ENCODE results near the gene MACROH2A1.

The MACROH2A1 gene

DNA sequence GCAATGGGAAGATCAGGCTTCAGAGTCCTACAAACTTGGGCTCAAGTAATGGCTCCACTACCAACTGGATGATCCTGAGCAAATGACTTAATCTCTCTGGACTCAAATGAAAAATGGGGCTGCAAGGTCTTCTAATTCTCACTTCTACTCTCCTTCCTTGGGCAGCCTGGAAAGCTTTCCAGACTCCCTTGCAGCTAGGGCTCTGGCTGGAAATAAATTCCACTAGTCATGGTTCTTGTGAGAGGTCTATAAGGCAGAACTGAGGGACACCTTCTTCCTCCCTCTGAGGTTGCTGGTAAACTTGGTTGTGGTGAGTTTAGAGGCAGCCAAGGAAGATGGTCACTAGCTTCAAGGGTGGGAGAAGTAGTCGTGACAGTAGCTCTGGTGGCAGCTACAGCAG lies 29.6 kb upstream of the MACROH2A1 start:
- TF ChIP-seq, protein P1, sequence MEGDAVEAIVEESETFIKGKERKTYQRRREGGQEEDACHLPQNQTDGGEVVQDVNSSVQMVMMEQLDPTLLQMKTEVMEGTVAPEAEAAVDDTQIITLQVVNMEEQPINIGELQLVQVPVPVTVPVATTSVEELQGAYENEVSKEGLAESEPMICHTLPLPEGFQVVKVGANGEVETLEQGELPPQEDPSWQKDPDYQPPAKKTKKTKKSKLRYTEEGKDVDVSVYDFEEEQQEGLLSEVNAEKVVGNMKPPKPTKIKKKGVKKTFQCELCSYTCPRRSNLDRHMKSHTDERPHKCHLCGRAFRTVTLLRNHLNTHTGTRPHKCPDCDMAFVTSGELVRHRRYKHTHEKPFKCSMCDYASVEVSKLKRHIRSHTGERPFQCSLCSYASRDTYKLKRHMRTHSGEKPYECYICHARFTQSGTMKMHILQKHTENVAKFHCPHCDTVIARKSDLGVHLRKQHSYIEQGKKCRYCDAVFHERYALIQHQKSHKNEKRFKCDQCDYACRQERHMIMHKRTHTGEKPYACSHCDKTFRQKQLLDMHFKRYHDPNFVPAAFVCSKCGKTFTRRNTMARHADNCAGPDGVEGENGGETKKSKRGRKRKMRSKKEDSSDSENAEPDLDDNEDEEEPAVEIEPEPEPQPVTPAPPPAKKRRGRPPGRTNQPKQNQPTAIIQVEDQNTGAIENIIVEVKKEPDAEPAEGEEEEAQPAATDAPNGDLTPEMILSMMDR (IDR thresholded peaks at IDR 0.05; ENCODE audit: borderline replicate concordance, insufficient read depth, low read depth, low read length), result no peak
- no peak overlapping the region for H3K4me3 ChIP-seq (ENCODE audit: low read depth, low read length)

DNA sequence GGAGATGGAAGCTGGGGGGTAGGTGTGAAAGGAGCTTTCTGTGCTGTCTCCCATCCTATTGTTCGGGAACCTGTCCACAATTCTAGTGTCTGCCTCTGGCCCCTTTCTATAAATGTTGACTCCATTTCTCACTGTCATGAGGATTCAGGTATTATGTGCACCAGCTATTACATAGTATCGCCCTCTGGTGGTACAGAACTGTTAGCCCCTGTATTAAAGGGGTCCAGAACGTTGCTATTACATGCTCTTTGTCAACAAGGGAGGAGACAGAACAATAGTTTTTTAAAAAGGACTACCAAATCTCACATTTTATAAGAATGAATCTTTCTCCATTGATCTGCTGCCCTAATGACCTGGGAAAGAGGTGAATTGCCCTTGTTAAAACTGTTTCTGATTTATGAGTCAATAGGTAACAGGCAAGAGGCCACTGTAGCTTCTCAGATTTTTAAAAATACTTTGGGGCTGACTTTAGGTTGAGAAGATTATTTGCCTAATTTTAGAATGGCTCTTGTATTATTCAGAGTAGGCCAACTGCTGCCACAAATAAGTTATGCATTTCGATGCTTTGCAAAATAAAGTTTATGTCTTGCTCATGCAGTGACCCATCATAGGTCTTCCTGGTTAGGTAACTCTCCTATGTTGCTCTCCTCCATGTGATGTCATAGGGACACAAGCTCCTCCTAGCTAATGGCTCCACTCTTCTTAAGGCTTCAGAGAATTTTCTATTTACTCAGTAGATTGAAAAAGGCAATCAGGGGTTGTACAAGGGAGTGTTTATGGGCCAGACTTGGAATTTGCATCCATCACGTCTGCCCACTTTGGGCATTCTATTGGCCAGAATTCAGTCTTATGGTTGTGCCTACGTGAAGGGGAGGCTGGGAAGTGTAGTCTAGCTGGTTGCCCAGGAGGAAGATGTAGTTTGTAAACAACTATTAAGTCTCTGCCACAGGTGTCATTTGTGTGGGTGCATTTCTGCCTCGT lies 27.4 kb upstream of the MACROH2A1 start:
- TF ChIP-seq, protein P1 (IDR thresholded peaks at IDR 0.05; ENCODE audit: borderline replicate concordance, insufficient read depth, low read depth, low read length), result peak; percentile 70; the same call in 1 of the 2 replicates

DNA sequence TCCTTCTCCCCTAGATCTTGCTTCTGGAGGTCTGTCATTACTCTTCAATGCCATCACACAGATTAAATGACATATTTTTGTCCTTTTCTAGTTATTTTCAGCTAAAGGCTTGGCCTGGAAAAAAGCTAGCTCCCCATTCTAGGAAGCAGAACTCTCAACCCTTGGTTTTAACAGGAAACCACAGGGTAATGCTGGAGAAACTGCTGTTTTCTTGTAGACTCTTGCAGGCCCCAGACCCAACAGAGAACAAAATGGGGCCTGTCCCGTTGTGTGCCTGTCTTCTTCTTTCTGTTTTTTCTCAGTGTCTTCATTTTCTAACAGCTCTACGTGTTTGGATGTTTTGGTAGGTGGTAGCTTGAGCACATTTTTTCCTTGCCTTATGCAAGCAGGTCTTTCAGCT lies 26.6 kb upstream of the MACROH2A1 start:
- no peak overlapping the region for H3K4me3 ChIP-seq (ENCODE audit: low read depth, low read length)
- TF ChIP-seq, protein P1 (IDR thresholded peaks at IDR 0.05; ENCODE audit: borderline replicate concordance, insufficient read depth, low read depth, low read length), result no peak

More for the DNA sequence above, 27.4 kb upstream of the MACROH2A1 start:
- no peak overlapping the region for H3K4me3 ChIP-seq (ENCODE audit: low read depth, low read length)

DNA sequence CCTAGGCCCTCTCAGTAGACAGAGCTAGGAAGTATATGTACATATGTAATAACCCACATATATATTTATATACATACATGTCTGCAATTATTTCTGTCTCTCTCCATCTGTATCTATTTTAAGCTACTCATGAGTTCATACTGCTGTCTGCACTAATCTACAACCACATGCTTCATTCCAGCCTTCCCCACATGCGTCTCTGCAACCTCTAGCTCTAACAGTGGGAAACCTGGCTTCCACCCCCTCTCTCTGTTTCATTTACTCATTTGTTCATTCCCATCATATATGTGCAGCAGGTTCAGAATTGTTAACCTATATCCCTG lies 24.8 kb upstream of the MACROH2A1 start:
- TF ChIP-seq, protein P1 (IDR thresholded peaks at IDR 0.05; ENCODE audit: borderline replicate concordance, insufficient read depth, low read depth, low read length), result no peak

DNA sequence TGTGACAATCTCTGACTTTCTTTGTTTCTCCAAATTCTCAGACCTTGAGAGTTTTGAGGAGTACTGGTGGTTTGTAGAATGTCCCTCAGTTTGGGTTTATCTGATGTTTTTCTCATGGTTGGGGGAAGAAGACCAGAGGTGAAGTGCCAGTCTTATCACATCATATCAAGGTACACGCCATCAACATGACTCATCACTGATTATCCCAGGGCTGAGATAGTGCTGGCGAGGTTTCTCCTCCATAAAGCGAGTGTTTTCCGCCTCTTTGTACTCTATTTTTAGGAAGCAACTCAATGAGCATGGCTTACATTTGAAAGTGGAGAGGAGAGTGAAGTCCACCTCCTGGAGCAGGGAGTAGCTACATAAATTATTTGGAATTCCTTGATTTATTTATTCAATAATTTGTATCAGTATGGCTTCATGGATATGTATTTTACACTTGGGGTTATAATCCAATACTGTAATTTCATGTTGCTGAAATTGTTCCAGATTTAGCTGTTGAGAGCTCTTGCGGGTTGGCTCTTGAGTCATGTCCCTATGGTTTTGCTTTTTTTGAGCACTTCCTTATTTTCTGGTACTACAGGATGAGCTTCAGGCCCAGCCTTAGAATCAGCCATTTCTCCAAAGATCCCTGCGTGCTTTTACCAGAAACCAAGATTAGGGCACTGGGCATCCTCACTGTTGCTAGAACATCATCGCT lies 24.3 kb upstream of the MACROH2A1 start:
- TF ChIP-seq, protein P1 (IDR thresholded peaks at IDR 0.05; ENCODE audit: borderline replicate concordance, insufficient read depth, low read depth, low read length), result no peak
- no peak overlapping the region for H3K4me3 ChIP-seq (ENCODE audit: low read depth, low read length)

More for the DNA sequence above, 24.8 kb upstream of the MACROH2A1 start:
- H3K4me3 ChIP-seq (ENCODE audit: low read depth, low read length), result no peak overlapping the region

DNA sequence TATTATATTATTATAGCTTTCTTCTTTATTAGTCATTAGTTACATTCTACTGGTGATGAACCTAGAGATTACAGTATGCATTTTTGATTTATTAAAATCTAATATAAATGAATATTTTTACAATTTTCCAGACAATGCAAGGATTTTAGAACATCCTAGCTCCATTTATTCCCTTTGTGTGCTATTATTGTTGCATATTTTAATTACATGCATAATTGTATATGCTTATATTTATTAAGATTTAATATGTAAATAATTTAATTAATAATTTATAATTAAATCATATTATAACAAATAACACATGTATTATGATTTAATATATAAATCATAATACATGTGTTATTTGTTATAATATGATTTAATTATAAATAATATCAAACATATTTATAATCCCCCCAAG lies 23.4 kb upstream of the MACROH2A1 start:
- H3K4me3 ChIP-seq (ENCODE audit: low read depth, low read length), result no peak overlapping the region
- TF ChIP-seq, protein P1 (IDR thresholded peaks at IDR 0.05; ENCODE audit: borderline replicate concordance, insufficient read depth, low read depth, low read length), result no peak

Data from GM12875 (cell line).